ENCODE data around the gene CYP2E1.

DNA sequence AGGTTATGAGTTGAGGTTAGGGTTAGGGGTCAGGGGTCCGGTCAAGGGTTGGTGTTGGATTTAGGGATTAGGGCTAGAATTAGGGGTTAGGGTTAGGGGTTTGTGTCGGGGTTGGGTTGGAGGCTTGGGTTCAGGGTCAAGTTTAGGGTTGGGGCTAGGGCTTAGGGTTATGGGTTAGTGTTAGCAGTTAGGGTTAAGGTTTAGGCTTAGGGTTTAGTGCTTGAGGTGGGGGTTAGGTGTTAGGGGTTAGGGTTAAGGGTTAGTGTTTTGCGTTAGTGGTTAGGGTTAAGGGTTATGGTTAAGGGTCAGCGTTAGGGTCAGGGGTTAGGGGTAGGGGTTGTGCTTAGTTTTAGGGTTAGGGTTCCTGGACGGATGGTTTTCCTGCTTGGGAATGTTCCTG is 40.0 kb downstream of the CYP2E1 start:
- TF ChIP-seq, protein P1, sequence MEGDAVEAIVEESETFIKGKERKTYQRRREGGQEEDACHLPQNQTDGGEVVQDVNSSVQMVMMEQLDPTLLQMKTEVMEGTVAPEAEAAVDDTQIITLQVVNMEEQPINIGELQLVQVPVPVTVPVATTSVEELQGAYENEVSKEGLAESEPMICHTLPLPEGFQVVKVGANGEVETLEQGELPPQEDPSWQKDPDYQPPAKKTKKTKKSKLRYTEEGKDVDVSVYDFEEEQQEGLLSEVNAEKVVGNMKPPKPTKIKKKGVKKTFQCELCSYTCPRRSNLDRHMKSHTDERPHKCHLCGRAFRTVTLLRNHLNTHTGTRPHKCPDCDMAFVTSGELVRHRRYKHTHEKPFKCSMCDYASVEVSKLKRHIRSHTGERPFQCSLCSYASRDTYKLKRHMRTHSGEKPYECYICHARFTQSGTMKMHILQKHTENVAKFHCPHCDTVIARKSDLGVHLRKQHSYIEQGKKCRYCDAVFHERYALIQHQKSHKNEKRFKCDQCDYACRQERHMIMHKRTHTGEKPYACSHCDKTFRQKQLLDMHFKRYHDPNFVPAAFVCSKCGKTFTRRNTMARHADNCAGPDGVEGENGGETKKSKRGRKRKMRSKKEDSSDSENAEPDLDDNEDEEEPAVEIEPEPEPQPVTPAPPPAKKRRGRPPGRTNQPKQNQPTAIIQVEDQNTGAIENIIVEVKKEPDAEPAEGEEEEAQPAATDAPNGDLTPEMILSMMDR (IDR thresholded peaks at IDR 0.05): no peak
- no peak for TF ChIP-seq EP300 (IDR thresholded peaks at IDR 0.05)
